Activated B cell treated with CpG ODN at 0.5 μM for 24 hours (primary cell): Measurements from ENCODE around the gene PAK1. TPM values are rescaled to one million over a fixed set of nuclear protein-coding genes. Genes with fewer than 3 reads are reported as not detected.

ENCODE experiments used
- ATAC-seq: fragments of 200-7000 bp; cut with Tn5 transposase; one replicate; pipeline ENCODE4 v1.10.0; 2021; ENCODE audit warnings: low read depth, mild to moderate bottlenecking, moderate library complexity
- CTCF ChIA-PET: fragments of 350-600 bp; sonication (Branson Sonifier 250); formaldehyde crosslinking; loops from one replicate; lab custom pipeline; 2021; ENCODE audit warnings: antibody characterized with exemption; lab: Charles Lee
- POLR2A ChIA-PET: fragments of 350-600 bp; sonication (Branson Sonifier 250); formaldehyde crosslinking; loops from one replicate; lab custom pipeline; 2021; ENCODE audit warnings: antibody characterized with exemption; lab: Charles Lee
- DNase-seq: peaks from one replicate; pipeline ENCODE4 v3.0.0; 2022
- H3K27ac Mint-ChIP-seq: one replicate; pipeline ENCODE4 v1.8.0; 2020; ENCODE audit warnings: mixed read lengths
- H3K27me3 Mint-ChIP-seq: one replicate; pipeline ENCODE4 v1.8.0; 2021; ENCODE audit warnings: mixed read lengths
- H3K36me3 Mint-ChIP-seq: one replicate; pipeline ENCODE4 v1.8.0; 2021; ENCODE audit warnings: low read depth, mixed read lengths
- H3K4me1 Mint-ChIP-seq: one replicate; pipeline ENCODE4 v1.8.0; 2021; ENCODE audit warnings: mixed read lengths
- H3K4me3 Mint-ChIP-seq: one replicate; pipeline ENCODE4 v1.8.0; 2020; ENCODE audit warnings: mild to moderate bottlenecking, mixed read lengths
- H3K9me3 Mint-ChIP-seq: one replicate; pipeline ENCODE4 v1.8.0; 2020; ENCODE audit warnings: mixed read lengths
- intact Hi-C: fragments of 100-400 bp; cut with micrococcal nuclease; formaldehyde crosslinking; loops from one replicate; pipeline ENCODE4 v1.15.1; 2024
- total RNA-seq: library from RNA; stranded (reverse); gene quantifications from 2 replicates; pipeline ENCODE4 v1.2.3, GENCODE V29; 2022
- TF ChIP-seq, protein P1 (sequence below): fragments of 200-600 bp; IDR thresholded peaks from one replicate; pipeline ENCODE4 v1.8.0; 2022; ENCODE audit warnings: antibody characterized with exemption, mild to moderate bottlenecking

PAK1 gene
- total RNA-seq, 1 donor from 2014 or later: 21.1 TPM

GRCh38 chr11:77471558-77472193, 2.2 kb downstream of the PAK1 start:
- no peak for DNase-seq
- Mint-ChIP-seq H3K9me3 (no peaks in the 10 kb centered on the region), H3K4me3 (peak overlapping the region; percentile 2), H3K4me1 (peaks cover 18% of the 10 kb centered on the region), H3K27ac (no peak overlapping the region), H3K36me3 (peaks cover 3% of the 10 kb centered on the region), H3K27me3 (peaks cover 13% of the 10 kb centered on the region)
- TF ChIP-seq, protein P1, sequence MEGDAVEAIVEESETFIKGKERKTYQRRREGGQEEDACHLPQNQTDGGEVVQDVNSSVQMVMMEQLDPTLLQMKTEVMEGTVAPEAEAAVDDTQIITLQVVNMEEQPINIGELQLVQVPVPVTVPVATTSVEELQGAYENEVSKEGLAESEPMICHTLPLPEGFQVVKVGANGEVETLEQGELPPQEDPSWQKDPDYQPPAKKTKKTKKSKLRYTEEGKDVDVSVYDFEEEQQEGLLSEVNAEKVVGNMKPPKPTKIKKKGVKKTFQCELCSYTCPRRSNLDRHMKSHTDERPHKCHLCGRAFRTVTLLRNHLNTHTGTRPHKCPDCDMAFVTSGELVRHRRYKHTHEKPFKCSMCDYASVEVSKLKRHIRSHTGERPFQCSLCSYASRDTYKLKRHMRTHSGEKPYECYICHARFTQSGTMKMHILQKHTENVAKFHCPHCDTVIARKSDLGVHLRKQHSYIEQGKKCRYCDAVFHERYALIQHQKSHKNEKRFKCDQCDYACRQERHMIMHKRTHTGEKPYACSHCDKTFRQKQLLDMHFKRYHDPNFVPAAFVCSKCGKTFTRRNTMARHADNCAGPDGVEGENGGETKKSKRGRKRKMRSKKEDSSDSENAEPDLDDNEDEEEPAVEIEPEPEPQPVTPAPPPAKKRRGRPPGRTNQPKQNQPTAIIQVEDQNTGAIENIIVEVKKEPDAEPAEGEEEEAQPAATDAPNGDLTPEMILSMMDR: no peak
- intact Hi-C loops: loop anchor here (5.0 to 10.0 kb wide), 3 partner anchors 166 to 523 kb away; partner anchors contain the start of genes CAPN5, CLNS1A and INTS4
- no peak for ATAC-seq
- CTCF ChIA-PET: no interaction called here
- POLR2A ChIA-PET: no interaction called here

DNA sequence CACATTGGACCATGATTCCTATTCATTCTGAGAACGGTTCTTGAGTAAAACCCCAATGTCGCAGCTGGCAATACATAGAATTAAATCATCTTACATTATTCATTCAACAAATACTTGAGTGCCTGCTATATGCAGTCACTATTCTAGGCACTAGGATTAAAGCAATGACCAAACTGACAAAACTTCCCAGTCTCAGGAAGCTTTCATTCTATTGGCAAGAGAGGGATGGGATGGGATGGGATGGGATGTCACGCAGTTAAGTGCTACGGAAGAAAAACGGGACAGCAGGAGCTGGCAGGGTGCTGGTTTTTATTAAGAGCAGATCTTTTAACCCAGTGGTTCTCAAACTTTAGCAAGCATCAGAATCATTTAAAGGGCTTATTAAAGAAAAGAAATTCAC, 2.9 kb downstream of the PAK1 start:
- intact Hi-C loops: loop anchor here (5.0 to 10.0 kb wide), 3 partner anchors 166 to 524 kb away; partner anchors contain the start of genes CAPN5, CLNS1A and INTS4
- Mint-ChIP-seq H3K9me3 (no peaks in the 10 kb centered on the region), H3K27me3 (peaks cover 13% of the 10 kb centered on the region), H3K4me3 (no peak overlapping the region), H3K27ac (no peak overlapping the region), H3K36me3 (peaks cover 3% of the 10 kb centered on the region), H3K4me1 (peaks cover 18% of the 10 kb centered on the region)
- ATAC-seq: no peak
- TF ChIP-seq, protein P1: no peak
- DNase-seq: no peak
- ChIA-PET CTCF (no interaction called here), POLR2A (no interaction called here)

- H3K27ac Mint-ChIP-seq: no peak overlapping the region
- POLR2A ChIA-PET: no interaction called here
These were observed 3.4 kb downstream of the PAK1 start for GRCh38 chr11:77470504-77470903.

GRCh38 chr11:77468527-77468926, 5.4 kb downstream of the PAK1 start:
- H3K4me3 Mint-ChIP-seq: no peak overlapping the region
- ATAC-seq (no peak), DNase-seq (no peak)
- no peak overlapping the region for H3K27ac Mint-ChIP-seq
- peaks cover 10% of the 10 kb centered on the region for H3K27me3 Mint-ChIP-seq
- no peaks in the 10 kb centered on the region for H3K36me3 Mint-ChIP-seq
- H3K9me3 Mint-ChIP-seq: no peaks in the 10 kb centered on the region
- intact Hi-C loops: no loop called here
- CTCF ChIA-PET: no interaction called here
- TF ChIP-seq, protein P1: no peak
- POLR2A ChIA-PET: no interaction called here
- peaks cover 10% of the 10 kb centered on the region for H3K4me1 Mint-ChIP-seq

More at GRCh38 chr11:77470504-77470903, 3.4 kb downstream of the PAK1 start:
- DNase-seq (no peak), ATAC-seq (no peak)
- H3K4me3 Mint-ChIP-seq: no peak overlapping the region
- CTCF ChIA-PET: no interaction called here
- H3K4me1 Mint-ChIP-seq: peaks cover 18% of the 10 kb centered on the region
- peaks cover 3% of the 10 kb centered on the region for H3K36me3 Mint-ChIP-seq
- no peaks in the 10 kb centered on the region for H3K9me3 Mint-ChIP-seq
- peaks cover 13% of the 10 kb centered on the region for H3K27me3 Mint-ChIP-seq
- intact Hi-C loops: loop anchor here (5.0 to 10.0 kb wide), 3 partner anchors 167 to 524 kb away; partner anchors contain the start of genes CAPN5, CLNS1A and INTS4
- TF ChIP-seq, protein P1: no peak

DNA sequence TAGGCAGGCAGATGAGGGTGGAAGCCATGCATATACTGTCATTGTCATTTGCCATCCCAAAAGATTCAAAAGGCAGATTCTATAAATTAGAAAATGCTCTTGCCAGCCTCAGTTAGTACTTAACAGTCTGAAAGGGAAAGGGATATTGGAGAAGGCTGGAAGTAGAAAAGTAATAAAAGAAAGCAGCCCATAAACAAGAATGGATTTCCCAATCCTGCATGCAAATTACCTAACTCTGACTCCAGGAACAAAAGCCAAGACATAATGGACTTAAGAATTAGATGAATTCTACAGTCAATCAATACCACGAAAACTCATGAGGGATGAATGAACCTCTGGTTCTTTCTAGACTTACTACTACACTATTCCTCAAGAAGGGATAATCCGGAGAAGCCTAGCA, 5.9 kb downstream of the PAK1 start:
- DNase-seq (no peak), ATAC-seq (no peak)
- Mint-ChIP-seq H3K36me3 (no peaks in the 10 kb centered on the region), H3K27ac (no peak overlapping the region), H3K4me3 (no peak overlapping the region), H3K4me1 (peaks cover 10% of the 10 kb centered on the region), H3K9me3 (no peaks in the 10 kb centered on the region), H3K27me3 (peaks cover 10% of the 10 kb centered on the region)
- CTCF ChIA-PET: no interaction called here
- TF ChIP-seq, protein P1: no peak
- intact Hi-C loops: no loop called here
- POLR2A ChIA-PET: no interaction called here
